Right hindlimb (tissue), 1 donor: ENCODE results near the gene CAPZA3.
"Not testable (repeated sequence)": the region's sequence is repeated elsewhere in the genome, so short reads cannot be mapped to it uniquely, and the experiment has no call there.

Source experiments
- DNase-seq: peaks from one replicate; pipeline ENCODE4 v3.0.0-alpha.2; 2018

The CAPZA3 gene

GRCh38 chr12:18754124-18754707, 16.3 kb downstream of the CAPZA3 start:
- DNase-seq: no peak

DNA sequence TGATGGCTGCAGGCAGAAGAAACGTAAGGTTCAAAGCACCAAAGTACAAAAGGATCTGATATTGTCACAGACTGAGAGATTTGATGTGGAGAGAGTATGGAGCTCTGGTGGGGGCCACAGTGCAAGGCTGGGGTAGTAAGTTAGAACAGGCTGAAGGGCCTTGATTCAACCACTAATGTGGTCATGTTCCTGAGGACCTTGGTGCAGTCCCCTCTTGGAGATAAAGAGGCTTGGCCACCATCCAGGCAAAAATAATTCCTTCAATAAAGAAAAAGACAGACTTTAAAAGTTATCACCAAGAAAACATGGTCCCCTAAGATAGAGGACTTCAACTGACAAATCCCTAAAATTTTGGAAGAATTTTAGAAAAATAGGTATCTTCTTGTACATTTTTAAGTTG, 17.4 kb downstream of the CAPZA3 start:
- no peak for DNase-seq

DNA sequence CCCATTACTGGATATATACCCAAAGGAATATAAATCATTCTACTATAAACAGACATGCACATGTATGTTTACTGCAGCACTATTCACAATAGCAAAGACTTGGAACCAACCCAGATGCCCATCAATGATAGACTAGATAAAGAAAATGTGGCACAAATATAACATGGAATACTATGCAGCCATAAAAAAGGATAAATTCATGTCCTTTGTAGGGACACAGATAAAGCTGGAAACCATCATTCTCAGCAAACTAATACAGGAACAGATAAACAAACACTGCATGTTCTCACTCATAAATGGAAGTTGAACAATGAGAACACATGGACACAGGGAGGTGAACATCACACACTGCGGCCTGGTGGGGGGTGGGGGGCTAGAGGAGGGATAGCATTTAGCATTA, 28.6 kb downstream of the CAPZA3 start:
- DNase-seq: not testable (repeated sequence)

DNA sequence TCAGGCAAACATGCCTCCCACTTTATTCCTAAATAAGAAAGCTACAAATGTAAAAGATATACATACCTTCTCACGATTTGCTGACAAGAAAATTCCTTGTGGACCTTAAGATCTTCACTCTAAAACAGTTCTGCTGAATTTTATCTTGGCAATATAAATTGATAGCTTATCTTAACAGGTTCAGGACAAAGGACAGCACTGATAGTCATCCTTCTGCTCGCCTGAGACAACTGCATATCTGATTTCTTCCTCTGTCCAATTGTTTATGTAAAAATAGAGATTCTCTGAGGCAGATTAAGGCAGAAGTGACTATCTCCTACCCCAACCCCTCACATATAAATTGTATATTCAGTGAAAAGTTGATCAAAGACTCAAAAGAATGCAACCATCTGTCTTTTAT, 44.9 kb downstream of the CAPZA3 start:
- DNase-seq: no peak

GRCh38 chr12:18785465-18785864, 47.5 kb downstream of the CAPZA3 start:
- DNase-seq: not testable (repeated sequence)
